Mesodermal cell (in vitro differentiated cells): Measurements from ENCODE around the gene SERPINA12.

ENCODE experiments used
- H3K27ac ChIP-seq: 2 replicates; pipeline ENCODE4 v1.7.0; 2013; ENCODE audit warnings: mild to moderate bottlenecking, low read depth, low read length, moderate library complexity; ENCODE audit not compliant: severe bottlenecking
- H3K36me3 ChIP-seq: 2 replicates; pipeline ENCODE4 v1.7.1; 2013; ENCODE audit warnings: mild to moderate bottlenecking, low read length, moderate library complexity; ENCODE audit not compliant: control insufficient read depth, insufficient read depth
- H3K4me1 ChIP-seq: one replicate; pipeline ENCODE4 v1.7.1; 2013; ENCODE audit warnings: mild to moderate bottlenecking, low read length; ENCODE audit not compliant: insufficient read depth, control insufficient read depth, poor library complexity, severe bottlenecking
- H3K4me3 ChIP-seq: 2 replicates; pipeline ENCODE4 v1.7.0; 2013; ENCODE audit warnings: low read length, control low read depth, mild to moderate bottlenecking; ENCODE audit not compliant: insufficient read depth, poor library complexity, severe bottlenecking; ENCODE audit errors: extremely low read depth
- H3K9me3 ChIP-seq: 2 replicates; pipeline ENCODE4 v1.7.1; 2013; ENCODE audit warnings: mild to moderate bottlenecking, low read length, moderate library complexity; ENCODE audit not compliant: control insufficient read depth
- WGBS, 2 experiments: methylation state at CpG; one replicate each; pipeline ENCODE4 v1.1.5; 2013; ENCODE audit warnings: missing lambda C conversion rate in 2 of 2; ENCODE audit not compliant: insufficient coverage in 2 of 2; 5-methylcytosine and 5-hydroxymethylcytosine counted together

Gene SERPINA12

DNA sequence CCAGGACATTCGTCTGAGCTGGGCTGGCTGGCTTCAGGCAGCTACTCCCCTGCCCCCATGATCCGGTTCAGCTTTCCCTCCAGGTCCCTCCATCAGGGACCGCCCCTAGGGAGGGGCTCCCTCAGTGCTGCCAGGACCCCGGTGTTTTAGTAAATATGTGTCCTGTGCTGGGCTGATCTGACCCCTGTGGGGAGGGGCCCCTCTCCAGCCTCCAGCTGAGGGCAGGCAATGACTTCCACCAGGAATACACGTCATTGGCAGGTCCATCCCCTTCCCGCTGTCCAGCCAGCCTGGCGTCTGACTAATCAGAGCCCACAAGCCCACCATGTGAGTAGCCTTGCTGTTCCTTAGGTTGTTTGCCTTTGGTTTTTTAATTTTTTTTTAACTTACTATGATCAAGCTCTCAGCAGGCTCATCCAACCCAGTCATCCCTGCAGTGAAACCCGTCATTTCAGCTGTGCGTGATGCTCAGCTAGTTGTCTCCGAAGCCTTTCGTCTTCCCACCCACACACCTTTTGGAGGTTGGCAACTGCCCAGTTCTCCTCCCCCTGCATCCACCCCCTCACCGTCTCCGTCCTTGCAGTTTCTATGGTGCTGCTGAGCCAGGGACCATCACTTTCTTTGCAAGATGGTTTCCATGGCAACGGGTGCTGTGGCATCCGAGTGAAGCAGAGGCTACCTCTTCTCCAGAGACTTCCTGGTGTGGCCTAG, 36.0 kb upstream of the SERPINA12 start:
- Histone ChIP-seq H3K27ac (no peak overlapping the region), H3K9me3 (no peaks in the 10 kb centered on the region), H3K4me3 (no peak overlapping the region), H3K4me1 (no peaks in the 10 kb centered on the region), H3K36me3 (no peaks in the 10 kb centered on the region)
- 75 to 86% methylated on average over 12 to 13 of the region's 15 CpGs for WGBS, 2 experiments

GRCh38 chr14:94544726-94545125, 35.5 kb upstream of the SERPINA12 start:
- Histone ChIP-seq H3K4me3 (no peak overlapping the region), H3K27ac (no peak overlapping the region), H3K36me3 (no peaks in the 10 kb centered on the region), H3K9me3 (no peaks in the 10 kb centered on the region), H3K4me1 (no peaks in the 10 kb centered on the region)
- 53 to 57% methylated on average over 6 of the region's 7 CpGs for WGBS, 2 experiments

DNA sequence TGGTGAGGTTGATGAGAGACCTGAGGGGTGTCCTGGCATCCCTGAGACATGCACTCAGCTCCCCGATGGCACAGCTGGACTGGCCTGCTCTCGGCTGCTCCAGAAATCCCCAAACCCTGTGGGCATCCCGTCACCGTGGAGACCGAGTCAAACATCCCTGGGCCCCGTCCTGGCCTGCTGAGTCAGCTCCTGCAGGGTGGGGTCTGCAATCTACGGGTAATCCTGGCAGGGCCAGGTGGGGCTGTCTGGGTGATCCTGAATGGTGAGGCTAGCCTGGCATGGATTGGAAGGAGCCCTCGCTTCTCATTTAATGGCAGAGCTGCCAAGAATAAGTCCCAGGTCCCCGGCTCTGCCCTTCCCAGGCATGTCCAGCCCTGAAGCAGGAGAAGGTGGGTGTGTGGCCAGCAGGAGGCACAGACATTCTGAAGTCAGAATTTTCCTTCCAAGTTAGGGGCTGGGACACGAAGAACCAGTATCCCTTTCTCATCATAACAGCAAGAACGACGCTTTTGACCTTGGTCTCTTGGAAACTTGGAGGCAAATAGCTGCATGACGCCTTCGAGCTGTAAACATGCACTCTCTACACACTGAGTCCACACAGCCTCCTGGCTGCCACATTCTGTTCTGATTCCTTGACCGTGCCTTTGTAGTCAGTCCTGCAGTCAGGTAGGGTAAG, 34.3 kb upstream of the SERPINA12 start:
- no peaks in the 10 kb centered on the region for H3K4me1 ChIP-seq
- H3K36me3 ChIP-seq: no peaks in the 10 kb centered on the region
- WGBS, 2 experiments: 82 to 87% methylated on average over 11 to 13 of the region's 15 CpGs
- H3K4me3 ChIP-seq: no peak overlapping the region
- H3K27ac ChIP-seq: no peak overlapping the region
- no peaks in the 10 kb centered on the region for H3K9me3 ChIP-seq

DNA sequence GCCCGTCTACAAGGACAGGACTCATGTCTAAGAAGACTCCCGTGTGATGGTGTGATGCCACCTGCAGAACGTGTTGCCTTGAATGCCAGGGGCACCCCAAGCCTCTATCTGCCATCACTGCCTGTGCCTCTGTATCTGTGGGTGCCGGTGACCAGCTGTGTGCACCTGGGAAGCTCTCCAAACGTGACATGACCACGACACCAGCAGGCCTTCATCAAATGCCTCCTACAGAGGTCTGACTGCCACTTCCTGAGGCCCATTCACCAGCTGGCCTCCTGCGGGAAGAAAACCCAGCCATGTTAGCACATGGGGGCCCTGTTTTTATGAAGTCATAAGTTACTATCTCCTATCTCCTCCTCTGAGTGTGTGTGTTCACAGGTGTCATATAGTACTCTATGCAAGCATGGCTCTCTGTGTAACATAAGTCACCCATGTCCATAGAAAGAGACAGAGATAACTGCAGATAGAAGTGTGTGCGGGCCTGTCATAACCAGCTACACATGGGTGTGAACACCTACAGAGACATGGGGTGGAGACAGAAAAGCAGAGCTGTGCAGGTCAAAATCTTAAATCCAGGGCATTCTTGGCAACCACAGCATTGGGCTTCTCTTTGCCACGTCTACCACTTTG, 33.7 kb upstream of the SERPINA12 start:
- no peaks in the 10 kb centered on the region for H3K9me3 ChIP-seq
- WGBS, 2 experiments: 90 to 98% methylated on average over 9 of the region's 9 CpGs
- no peaks in the 10 kb centered on the region for H3K36me3 ChIP-seq
- H3K27ac ChIP-seq: no peak overlapping the region
- H3K4me1 ChIP-seq: no peaks in the 10 kb centered on the region
- H3K4me3 ChIP-seq: no peak overlapping the region

- H3K27ac ChIP-seq: no peak overlapping the region
- 86 to 94% methylated on average over 9 to 11 of the region's 12 CpGs for WGBS, 2 experiments
Measured at GRCh38 chr14:94542111-94542810, 33.0 kb upstream of the SERPINA12 start.

DNA sequence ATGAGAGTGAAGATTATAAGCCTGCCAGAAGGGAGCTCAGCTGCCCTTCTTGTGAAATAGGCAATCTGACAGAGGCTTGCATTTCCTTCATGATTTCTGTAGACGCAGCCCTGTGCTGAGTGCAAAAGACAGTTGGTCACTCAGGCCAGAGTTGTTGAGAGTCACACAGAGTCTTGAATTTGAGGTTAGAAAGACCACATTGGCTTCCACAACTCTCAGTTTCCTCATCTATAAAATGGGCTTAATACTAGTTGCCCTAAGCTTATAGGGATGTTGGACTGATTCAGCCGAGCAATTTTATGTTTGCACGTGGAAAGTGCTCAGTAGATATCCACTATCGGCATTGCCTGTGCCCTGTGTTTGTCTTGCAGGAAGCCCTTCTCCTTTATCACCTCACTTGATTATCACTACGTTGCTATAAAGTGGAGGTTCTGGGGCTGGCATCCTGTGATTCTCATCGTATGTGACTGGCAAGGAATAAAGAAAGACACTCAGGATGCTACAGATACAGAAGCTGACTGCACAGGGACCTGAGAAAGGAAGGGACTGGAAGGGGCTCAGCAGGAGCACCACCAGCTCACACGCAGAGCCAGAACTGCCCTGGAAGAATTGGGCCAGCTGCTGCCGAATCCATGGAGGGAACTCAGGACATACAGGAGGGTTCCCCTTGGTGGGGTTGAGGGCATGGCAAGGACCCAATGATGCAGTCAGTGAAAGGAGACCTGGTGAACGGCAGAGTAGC, 32.1 kb upstream of the SERPINA12 start:
- no peaks in the 10 kb centered on the region for H3K36me3 ChIP-seq
- no peak overlapping the region for H3K4me3 ChIP-seq
- 85 to 87% methylated on average over 5 to 6 of the region's 9 CpGs for WGBS, 2 experiments
- H3K9me3 ChIP-seq: no peaks in the 10 kb centered on the region
- H3K27ac ChIP-seq: no peak overlapping the region
- H3K4me1 ChIP-seq: no peaks in the 10 kb centered on the region

More at GRCh38 chr14:94542111-94542810, 33.0 kb upstream of the SERPINA12 start:
- Histone ChIP-seq H3K36me3 (no peaks in the 10 kb centered on the region), H3K4me3 (no peak overlapping the region), H3K9me3 (no peaks in the 10 kb centered on the region), H3K4me1 (no peaks in the 10 kb centered on the region)

GRCh38 chr14:94540031-94540794, 30.9 kb upstream of the SERPINA12 start:
- Histone ChIP-seq H3K4me1 (no peaks in the 10 kb centered on the region), H3K27ac (no peak overlapping the region), H3K9me3 (no peaks in the 10 kb centered on the region), H3K4me3 (no peak overlapping the region), H3K36me3 (no peaks in the 10 kb centered on the region)
- 61 to 63% methylated on average over 10 of the region's 13 CpGs for WGBS, 2 experiments

DNA sequence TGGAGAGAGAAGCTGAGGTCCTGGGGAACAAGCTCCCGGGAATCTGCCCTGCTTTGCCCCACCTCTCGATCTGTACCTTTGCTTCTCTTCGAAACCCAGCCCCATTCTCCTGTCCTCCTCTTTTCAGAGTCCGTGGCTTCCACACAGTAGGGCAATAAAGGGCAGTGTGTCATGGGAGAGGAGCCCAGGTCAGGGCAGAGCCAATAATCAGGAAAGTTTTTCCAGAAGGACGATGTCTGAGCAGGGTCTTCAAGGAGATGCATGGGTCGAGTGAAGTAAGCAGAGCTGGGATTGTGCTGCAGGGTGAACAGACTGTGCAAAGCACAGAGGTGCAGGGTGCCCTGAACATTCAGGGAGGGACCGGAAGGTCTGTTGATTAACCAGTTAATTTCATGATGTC, 29.9 kb upstream of the SERPINA12 start:
- no peak overlapping the region for H3K4me3 ChIP-seq
- no peaks in the 10 kb centered on the region for H3K9me3 ChIP-seq
- no peaks in the 10 kb centered on the region for H3K36me3 ChIP-seq
- no peak overlapping the region for H3K27ac ChIP-seq
- H3K4me1 ChIP-seq: no peaks in the 10 kb centered on the region
- 75 to 80% methylated on average over 2 to 4 of the region's 7 CpGs for WGBS, 2 experiments

- WGBS, 2 experiments: 90 to 98% methylated on average over 1 to 4 of the region's 6 CpGs
- H3K27ac ChIP-seq: no peak overlapping the region
- no peaks in the 10 kb centered on the region for H3K9me3 ChIP-seq
- H3K4me1 ChIP-seq: no peaks in the 10 kb centered on the region
- no peaks in the 10 kb centered on the region for H3K36me3 ChIP-seq
- H3K4me3 ChIP-seq: no peak overlapping the region
Measured at GRCh38 chr14:94538070-94538740, 28.9 kb upstream of the SERPINA12 start.
